GM23338 (cell line): ENCODE data around the gene SYNE3.

ENCODE experiments used
- CREB1 ChIP-seq: fragments of 250-450 bp; sonication (Bioruptor Pico); IDR thresholded peaks from 2 replicates; pipeline ENCODE4 v1.5.0; 2020; ENCODE audit warnings: low read depth, mild to moderate bottlenecking, moderate library complexity
- CTCF ChIP-seq, 2 experiments: fragments of 200-600 bp in 1 of 2; sonication (generic) in 1 of 2; conservative IDR thresholded peaks; 2 replicates each; pipeline versions ENCODE4 v1.5.1 to v1.6.1; 2016 to 2017; ENCODE audit warnings: antibody characterized with exemption in 2 of 2, low read depth in 2 of 2, mild to moderate bottlenecking in 2 of 2, moderate library complexity in 1 of 2
- ETS1 ChIP-seq: IDR thresholded peaks from 2 replicates; pipeline ENCODE4 v1.6.1; 2016; ENCODE audit warnings: antibody characterized with exemption
- EZH2 ChIP-seq: fragments of 200-600 bp; sonication (generic); IDR thresholded peaks from one replicate; pipeline ENCODE4 v1.8.0; 2017; ENCODE audit warnings: antibody characterized with exemption, mild to moderate bottlenecking, low read depth; ENCODE audit not compliant: unreplicated experiment
- EZH2phosphoT487 ChIP-seq: fragments of 200-600 bp; sonication (generic); IDR thresholded peaks from one replicate; pipeline ENCODE4 v1.8.1; 2018; ENCODE audit warnings: antibody characterized with exemption; ENCODE audit not compliant: unreplicated experiment
- JUNB ChIP-seq: IDR thresholded peaks from one replicate; pipeline ENCODE4 v1.6.1; 2016; ENCODE audit warnings: antibody characterized with exemption; ENCODE audit not compliant: unreplicated experiment
- NANOG ChIP-seq: IDR thresholded peaks from 2 replicates; pipeline ENCODE4 v1.6.1; 2016; ENCODE audit warnings: antibody characterized with exemption, borderline replicate concordance
- POLR2AphosphoS5 ChIP-seq: IDR thresholded peaks from 2 replicates; pipeline ENCODE4 v1.6.1; 2016; ENCODE audit warnings: antibody characterized with exemption, low read depth
- REST ChIP-seq: IDR thresholded peaks from one replicate; pipeline ENCODE4 v1.6.1; 2018; ENCODE audit warnings: antibody characterized with exemption; ENCODE audit not compliant: unreplicated experiment
- ZNF331 ChIP-seq: fragments of 250-450 bp; sonication (Bioruptor Pico); IDR thresholded peaks from 2 replicates; pipeline ENCODE4 v1.5.0; 2020; ENCODE audit warnings: low read depth, mild to moderate bottlenecking, moderate library complexity

- 0 out of 4 replicates have a peak, but pooled peaks of 1 of the 2 experiments have one; percentile 0 for TF ChIP-seq CTCF (conservative IDR thresholded peaks at IDR 0.05; ENCODE audit: low read depth in 2 of 2)
- TF ChIP-seq REST: no peak
- no peak for TF ChIP-seq POLR2AphosphoS5
- TF ChIP-seq EZH2: no peak
- no peak for TF ChIP-seq CREB1 (CRISPR knock-in tag)
- TF ChIP-seq JUNB: no peak
- TF ChIP-seq ZNF331 (CRISPR knock-in tag): no peak
- no peak for TF ChIP-seq ETS1
- no peak for TF ChIP-seq EZH2phosphoT487
- TF ChIP-seq NANOG: no peak
Observed at GRCh38 chr14:95523815-95524448, 7.5 kb upstream of the SYNE3 start.
